Fibroblast of lung (primary cell): ENCODE data around the gene SPATA4.

ENCODE experiments used
- CTCF ChIP-seq, 2 donors: IDR thresholded peaks in 1 of 2; conservative IDR thresholded peaks in 1 of 2; 1 replicate in 1 of 2; 2 replicates in 1 of 2; pipeline ENCODE4 v1.5.1; 2011 to 2012; ENCODE audit warnings: low read length in 2 of 2, control low read depth in 1 of 2, inconsistent platforms in 1 of 2, low read depth in 1 of 2, mild to moderate bottlenecking in 1 of 2
- EZH2 ChIP-seq: IDR thresholded peaks from 2 replicates; pipeline ENCODE4 v1.5.1; 2012; ENCODE audit warnings: low read length, control low read depth, mild to moderate bottlenecking; ENCODE audit errors: missing control alignments

GRCh38 chr4:176139518-176139917 is 55.9 kb downstream of the SPATA4 start:
- TF ChIP-seq CTCF (conservative IDR thresholded peaks at IDR 0.05 in 1 of 2, IDR thresholded peaks at IDR 0.05 in 1 of 2; ENCODE audit: low read depth in 1 of 2, low read length in 2 of 2) (no peak), EZH2 (no peak)
